IMR-90 (cell line): ENCODE results near the gene PRR5L. TPM values are rescaled to one million over a fixed set of nuclear protein-coding genes. Genes with fewer than 3 reads are reported as not detected.

ENCODE experiments used
- ATAC-seq: fragments of 200-7000 bp; cut with Tn5 transposase; 2 replicates; pipeline ENCODE4 v1.9.1; 2020; ENCODE audit warnings: low read depth, mild to moderate bottlenecking, moderate library complexity
- BruUV-seq: library from RNA; stranded (reverse); fragments of 400-500 nt; replicated peaks from 2 replicates; lab custom pipeline; 2021; lab: Mats Ljungman, UMichigan
- CTCF ChIA-PET: fragments of 300-600 bp; formaldehyde crosslinking; extraction: SDS; loops from one replicate; lab custom pipeline; 2021; ENCODE audit warnings: antibody characterized with exemption; lab: Yijun Ruan, JAX
- POLR2A ChIA-PET: fragments of 300-600 bp; sonication (Branson Sonifier 250); formaldehyde crosslinking; loops from one replicate; lab custom pipeline; 2022; ENCODE audit warnings: antibody characterized with exemption; ENCODE audit not compliant: unreplicated experiment; lab: Charles Lee
- DNase-seq: peaks from one replicate; pipeline ENCODE4 v3.0.0; 2013
- H2AFZ ChIP-seq: replicated peaks from 2 replicates; pipeline ENCODE3; 2013; ENCODE audit warnings: low read length, mild to moderate bottlenecking; ENCODE audit not compliant: poor library complexity
- H2AK5ac ChIP-seq: 2 replicates; pipeline ENCODE4 v1.6.1; 2013; ENCODE audit warnings: low read depth, low read length, inconsistent platforms
- H2AK9ac ChIP-seq: replicated peaks from 2 replicates; pipeline ENCODE3; 2013; ENCODE audit warnings: mild to moderate bottlenecking, low read depth, low read length, moderate library complexity; ENCODE audit not compliant: poor library complexity
- H2BK120ac ChIP-seq: 2 replicates; pipeline ENCODE4 v1.6.1; 2013; ENCODE audit warnings: low read depth, low read length, inconsistent platforms
- H2BK15ac ChIP-seq: 3 replicates; pipeline ENCODE4 v1.6.1; 2013; ENCODE audit warnings: low read depth, low read length, inconsistent platforms
- H2BK20ac ChIP-seq: 2 replicates; pipeline ENCODE4 v1.6.1; 2013; ENCODE audit warnings: low read depth, mild to moderate bottlenecking, inconsistent platforms, low read length, moderate library complexity
- H2BK5ac ChIP-seq: 2 replicates; pipeline ENCODE4 v1.6.1; 2013; ENCODE audit warnings: mild to moderate bottlenecking, low read depth, low read length, inconsistent platforms; ENCODE audit not compliant: poor library complexity, severe bottlenecking
- H3K14ac ChIP-seq: replicated peaks from 2 replicates; pipeline ENCODE4 v1.6.1; 2013; ENCODE audit warnings: low read depth, low read length, inconsistent platforms
- H3K18ac ChIP-seq: 2 replicates; pipeline ENCODE4 v1.6.1; 2013; ENCODE audit warnings: low read depth, low read length, control low read depth
- H3K23ac ChIP-seq: 2 replicates; pipeline ENCODE4 v1.6.1; 2013; ENCODE audit warnings: low read depth, low read length, inconsistent platforms
- H3K27ac ChIP-seq: 2 replicates; pipeline ENCODE4 v1.5.1; 2013; ENCODE audit warnings: mild to moderate bottlenecking, control low read depth, low read length; ENCODE audit not compliant: insufficient read depth
- H3K27me3 ChIP-seq: 2 replicates; pipeline ENCODE4 v1.6.1; 2013; ENCODE audit warnings: low read length; ENCODE audit not compliant: control insufficient read depth, insufficient read depth
- H3K36me3 ChIP-seq: 2 replicates; pipeline ENCODE4 v1.6.1; 2013; ENCODE audit warnings: low read length, mixed read lengths; ENCODE audit not compliant: control insufficient read depth, insufficient read depth
- H3K4ac ChIP-seq: 2 replicates; pipeline ENCODE4 v1.6.1; 2013; ENCODE audit warnings: low read depth, low read length, inconsistent platforms
- H3K4me1 ChIP-seq: 2 replicates; pipeline ENCODE4 v1.6.1; 2013; ENCODE audit warnings: low read length, mixed read lengths; ENCODE audit not compliant: control insufficient read depth, insufficient read depth
- H3K4me2 ChIP-seq: 2 replicates; pipeline ENCODE4 v1.6.1; 2013; ENCODE audit warnings: low read depth, mild to moderate bottlenecking, control low read depth, low read length, moderate library complexity
- H3K4me3 ChIP-seq: 2 replicates; pipeline ENCODE4 v1.5.1; 2013; ENCODE audit warnings: low read depth, mild to moderate bottlenecking, control low read depth, low read length, moderate library complexity; ENCODE audit not compliant: insufficient read depth
- H3K56ac ChIP-seq: 2 replicates; pipeline ENCODE4 v1.6.1; 2013; ENCODE audit warnings: low read length, inconsistent platforms; ENCODE audit not compliant: insufficient read depth; ENCODE audit errors: extremely low read depth
- H3K79me1 ChIP-seq, 2 experiments: 2 replicates each; pipeline ENCODE4 v1.6.1; 2013; ENCODE audit warnings: low read length in 2 of 2, inconsistent platforms in 1 of 2, low read depth in 1 of 2
- H3K9ac ChIP-seq: 2 replicates; pipeline ENCODE4 v1.6.1; 2013; ENCODE audit warnings: low read depth, low read length, control low read depth
- H3K9me1 ChIP-seq: 2 replicates; pipeline ENCODE4 v1.6.1; 2013; ENCODE audit warnings: low read length, inconsistent platforms; ENCODE audit not compliant: insufficient read depth
- H3K9me3 ChIP-seq: 2 replicates; pipeline ENCODE4 v1.6.1; 2013; ENCODE audit warnings: low read length; ENCODE audit not compliant: control insufficient read depth, insufficient read depth
- H4K20me1 ChIP-seq: 2 replicates; pipeline ENCODE4 v1.6.1; 2013; ENCODE audit warnings: low read length, inconsistent platforms; ENCODE audit not compliant: insufficient read depth
- H4K5ac ChIP-seq: 2 replicates; pipeline ENCODE4 v1.6.1; 2013; ENCODE audit warnings: mild to moderate bottlenecking, low read depth, low read length, control low read depth
- H4K8ac ChIP-seq, 2 experiments: 2 replicates each; pipeline ENCODE4 v1.6.1; 2013; ENCODE audit warnings: low read depth in 2 of 2, low read length in 2 of 2, control low read depth in 1 of 2, inconsistent platforms in 1 of 2
- H4K91ac ChIP-seq: 2 replicates; pipeline ENCODE4 v1.6.1; 2013; ENCODE audit warnings: low read depth, low read length, inconsistent platforms; ENCODE audit not compliant: insufficient read depth
- BHLHE40 ChIP-seq: fragments of 150-350 bp; IDR thresholded peaks from 2 replicates; pipeline ENCODE4 v1.6.1; 2016; ENCODE audit warnings: mild to moderate bottlenecking, low read depth, low read length
- CHD1 ChIP-seq: IDR thresholded peaks from 2 replicates; pipeline ENCODE4 v1.6.1; 2012; ENCODE audit warnings: low read depth, low read length, improper control_type of control experiment
- FOS ChIP-seq: fragments of 150-350 bp; IDR thresholded peaks from 2 replicates; pipeline ENCODE4 v1.6.1; 2016; ENCODE audit warnings: low read depth, low read length
- MAZ ChIP-seq: IDR thresholded peaks from 2 replicates; pipeline ENCODE4 v1.6.1; 2012; ENCODE audit warnings: low read depth, mild to moderate bottlenecking, low read length, improper control_type of control experiment, moderate library complexity, borderline replicate concordance
- MXI1 ChIP-seq: IDR thresholded peaks from 2 replicates; pipeline ENCODE4 v1.6.1; 2012; ENCODE audit warnings: low read depth, mild to moderate bottlenecking, low read length, moderate library complexity, borderline replicate concordance
- RAD21 ChIP-seq: IDR thresholded peaks from 2 replicates; pipeline ENCODE4 v1.6.1; 2012; ENCODE audit warnings: low read length, improper control_type of control experiment
- RFX5 ChIP-seq: IDR thresholded peaks from 2 replicates; pipeline ENCODE4 v1.8.0; 2012; ENCODE audit warnings: low read depth, mild to moderate bottlenecking, low read length, moderate library complexity
- WGBS, 2 experiments: methylation state at CpG; one replicate each; pipeline versions ENCODE4 v1.1.5 to v1.1.7; 2013; ENCODE audit warnings: missing lambda C conversion rate in 2 of 2; ENCODE audit not compliant: insufficient read length in 1 of 2; ENCODE audit errors: extremely low coverage in 2 of 2; 5-methylcytosine and 5-hydroxymethylcytosine counted together
- dilution Hi-C: fragments of 300-500 bp; cut with HindIII; formaldehyde crosslinking; loops from one replicate; pipeline ENCODE4 v1.14.3; 2018; ENCODE audit warnings: low sequenced_read_pairs; ENCODE audit not compliant: unreplicated experiment
- in situ Hi-C: fragments of 300-500 bp; cut with MboI; formaldehyde crosslinking; loops from 3 replicates; pipeline ENCODE4 v1.14.3; 2019; ENCODE audit warnings: low sequenced_read_pairs, inconsistent platforms, mixed read lengths
- intact Hi-C: fragments of 100-400 bp; cut with micrococcal nuclease; formaldehyde crosslinking; loops from 2 replicates; pipeline ENCODE4 v1.10.0; 2022
- polyA plus RNA-seq, 3 experiments: library from polyadenylated mRNA; depleted of rRNA; stranded (reverse); fragments of >200 nt; gene quantifications; 2 replicates each; pipeline ENCODE4 v1.2.3, GENCODE V29; 2012; ENCODE audit warnings: low replicate concordance in 1 of 3
- total RNA-seq: library from RNA; depleted of rRNA; stranded (reverse); fragments of >200 nt; gene quantifications from 2 replicates; pipeline ENCODE4 v1.2.3, GENCODE V29; 2012

PRR5L gene
- total and polyA plus RNA-seq, 2 of the 4 experiments (the other 2 are of a cell fraction) = 2.9 to 3.6 TPM

DNA sequence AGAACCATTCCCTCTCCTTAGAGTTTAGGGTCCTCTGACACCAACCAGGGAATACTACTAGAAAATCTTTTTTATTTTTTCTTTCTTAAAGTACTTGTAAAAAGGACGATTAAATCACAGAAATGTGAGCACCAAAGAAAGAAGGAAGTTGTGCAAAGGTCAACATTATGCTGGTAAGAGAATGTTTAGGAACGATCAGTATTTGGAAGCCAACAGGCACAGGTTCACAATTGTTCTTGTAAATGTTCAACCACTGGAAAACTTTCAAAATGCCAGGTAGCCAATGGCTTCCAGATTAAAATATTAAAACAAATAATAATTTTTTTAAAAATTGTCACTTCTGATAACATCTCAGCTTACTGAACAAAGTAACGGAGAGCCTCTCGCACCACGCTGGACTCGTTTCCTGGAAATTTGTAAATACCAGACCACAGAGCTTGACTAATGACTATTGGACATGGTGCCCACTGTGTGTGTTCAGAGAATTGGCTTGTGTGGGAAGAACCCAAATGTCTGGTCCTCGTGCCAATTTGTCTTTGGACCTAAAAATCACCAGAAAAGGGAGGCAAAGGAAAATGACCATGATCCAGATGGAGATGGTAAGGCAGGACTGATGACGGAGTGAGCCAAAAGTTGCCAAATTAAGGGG is 27.6 kb upstream of the PRR5L start:
- Histone ChIP-seq H4K20me1 (peaks cover 5% of the 10 kb centered on the region; the same call in 1 of the 2 replicates), H3K9me3 (no peaks in the 10 kb centered on the region), H3K23ac (no peak overlapping the region), H2BK15ac (no peak overlapping the region), H2AK9ac (no peak overlapping the region), H2AK5ac (no peak overlapping the region), H3K4me1 (no peaks in the 10 kb centered on the region), H3K4me2 (no peak overlapping the region), H3K4ac (no peak overlapping the region), H2AFZ (no peak overlapping the region), H3K27me3 (peaks cover 13% of the 10 kb centered on the region; the same call in 1 of the 2 replicates), H3K9ac (no peak overlapping the region), H4K5ac (no peak overlapping the region), H4K8ac (no peak overlapping the region), H3K4me3 (no peak overlapping the region), H2BK5ac (no peak overlapping the region), H3K56ac (no peak overlapping the region), H2BK120ac (no peak overlapping the region), H3K18ac (no peak overlapping the region), H3K79me1 (no peaks in the 10 kb centered on the region), H3K14ac (no peak overlapping the region), H3K27ac (no peak overlapping the region), H3K36me3 (peaks cover 15% of the 10 kb centered on the region), H3K9me1 (peaks cover 3% of the 10 kb centered on the region; the same call in 1 of the 2 replicates), H4K91ac (no peak overlapping the region), H2BK20ac (no peak overlapping the region)
- in situ Hi-C loops (loop anchor here (10.0 kb wide), 2 partner anchors 234 to 784 kb away; no protein-coding TSS in a partner anchor), intact Hi-C loops (loop anchor here (10.0 kb wide), 1 partner anchor 324 kb away; the partner anchor contains the start of gene LDLRAD3), dilution Hi-C loops (no loop called here)
- ChIA-PET CTCF (interaction anchor here (0.6 to 1.6 kb wide), 4 partner anchors 9 to 234 kb away, joined by 3 to 4 read pairs (median 4); no protein-coding TSS in a partner anchor), POLR2A (no interaction called here)
- 71% methylated on average over 2 of the region's 8 CpGs; no CpG with 5 or more reads in 1 of the 2 experiments for WGBS, 2 experiments
- TF ChIP-seq FOS (no peak), CHD1 (no peak), MAZ (no peak), RAD21 (no peak), MXI1 (no peak), RFX5 (no peak), BHLHE40 (no peak)
- ATAC-seq (no peak), DNase-seq (no peak)
- no TSS peak for BruUV-seq
